ENCODE results near the gene MED25.

Gene MED25

DNA sequence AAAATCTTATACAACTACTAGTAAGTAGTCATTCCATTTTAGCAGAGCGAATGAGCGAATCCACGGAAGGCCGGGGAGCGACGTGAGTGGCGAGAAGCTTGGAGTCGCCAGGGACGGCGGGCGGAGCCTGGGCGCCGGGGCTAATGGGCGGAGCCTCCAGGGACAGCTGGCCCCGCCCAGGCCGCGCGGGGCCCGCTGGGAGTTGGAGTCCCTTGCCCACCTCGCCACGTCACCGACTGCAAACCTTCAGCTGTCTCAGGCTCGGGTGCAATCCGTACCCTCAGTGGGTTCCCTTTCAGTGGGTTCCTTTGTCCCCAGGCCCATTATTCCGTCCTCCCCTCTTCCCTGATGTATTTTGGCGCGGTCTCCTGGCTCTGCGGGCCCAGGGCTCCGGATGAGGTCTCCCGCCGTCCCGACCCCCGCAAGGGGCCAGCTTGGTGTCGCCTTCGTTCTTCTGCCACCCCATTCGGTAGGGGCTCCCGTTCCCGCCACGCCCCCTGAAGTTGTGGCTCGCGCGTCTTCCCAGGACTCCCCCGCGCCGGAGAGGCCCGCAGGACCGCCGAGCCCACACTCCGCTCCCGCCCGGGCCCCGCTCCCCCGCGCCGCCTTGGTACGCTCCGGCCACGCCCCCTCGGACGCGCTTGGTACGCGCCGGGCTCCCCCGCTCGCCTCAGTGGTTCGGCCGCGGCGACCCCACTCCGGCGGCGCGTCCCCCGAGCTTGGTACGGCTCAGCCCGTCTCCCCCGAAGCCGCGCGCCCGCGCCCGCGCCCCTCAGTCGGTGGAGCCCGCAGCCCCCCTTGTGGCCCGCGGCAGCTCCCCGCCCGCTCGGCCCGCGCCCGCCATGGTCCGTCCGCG, 32.6 kb downstream of the MED25 start, which contains the start of gene PTOV1:
TSS of gene PTOV1 (plus strand) at position 673 of the 856 bp plus-strand sequence.
- Histone ChIP-seq H3K4me3 (ENCODE audit: insufficient read depth, low read length, poor library complexity, severe bottlenecking) (peak within 1 kb of the TSS; percentile 45), H3K36me3 (ENCODE audit: low read length) (no peaks in the 10 kb centered on the region), H4K20me1 (ENCODE audit: low read depth, low read length) (0 out of 2 replicates have a peak, but pooled peaks cover 3% of the 10 kb centered on the region), H3K4me2 (ENCODE audit: low read depth, low read length, poor library complexity, severe bottlenecking) (peak within 1 kb of the TSS; percentile 57), H3K27ac (ENCODE audit: low read depth, low read length) (peak within 1 kb of the TSS; percentile 82), H2AFZ (ENCODE audit: low read depth, low read length, severe bottlenecking) (peak within 1 kb of the TSS; percentile 37), H3K79me2 (ENCODE audit: insufficient read depth, low read length) (peaks cover 7% of the 10 kb centered on the region; the same call in 1 of the 2 replicates), H3K9me3 (ENCODE audit: insufficient read depth, low read length) (no peaks in the 10 kb centered on the region), H3K9me2 (replicated peaks; ENCODE audit: insufficient read depth, low read length) (no peaks in the 10 kb centered on the region), H3F3A (ENCODE audit: insufficient read depth) (peaks cover 15% of the 10 kb centered on the region), H3K27me3 (ENCODE audit: low read length) (no peaks in the 10 kb centered on the region), H3K9ac (ENCODE audit: low read length) (peak within 1 kb of the TSS; percentile 48)
- no peak for TF ChIP-seq CTCF (IDR thresholded peaks at IDR 0.05; ENCODE audit: insufficient read depth, low read length, poor library complexity, severe bottlenecking)
- no peak for TF ChIP-seq EZH2phosphoT487 (conservative IDR thresholded peaks at IDR 0.05; ENCODE audit: low read length)

DNA sequence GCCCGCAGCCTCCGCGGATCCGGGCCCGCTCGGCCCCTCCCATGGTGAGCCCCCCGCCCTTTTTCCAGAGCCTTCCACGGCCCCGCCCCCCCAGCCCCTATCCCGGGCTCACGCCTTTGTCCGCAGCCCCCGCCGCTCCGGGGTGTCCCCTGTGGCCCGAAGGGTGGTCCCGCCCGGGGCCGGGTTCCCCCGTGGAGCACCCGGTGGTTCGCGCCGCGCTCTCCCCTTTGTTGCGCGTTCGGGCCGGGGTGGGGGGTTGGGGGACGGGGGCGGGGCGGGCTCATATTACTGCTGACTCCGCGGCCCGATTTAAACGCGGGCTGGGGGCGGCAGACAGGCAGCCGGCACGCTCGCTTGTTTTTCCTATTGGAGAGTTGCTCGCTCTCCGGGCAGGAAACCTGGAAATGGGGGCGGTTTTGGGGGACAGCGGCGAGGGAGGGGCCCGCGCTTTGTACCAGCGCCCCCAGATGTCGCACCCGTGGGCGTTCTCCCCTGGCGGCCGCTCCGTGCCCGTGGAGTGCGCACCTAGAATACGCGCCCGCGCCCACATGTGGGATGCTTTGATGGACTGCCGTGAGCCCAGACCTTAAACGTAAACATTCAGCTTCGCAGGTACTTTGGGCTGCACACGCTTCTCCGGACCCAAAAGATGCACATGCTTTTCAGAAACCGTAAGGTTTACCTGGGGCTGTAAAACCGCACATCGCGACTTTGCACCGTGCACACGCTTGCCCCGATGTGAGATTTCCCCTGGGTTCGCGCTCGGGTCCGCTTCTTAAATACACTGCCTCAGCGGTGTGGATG, 33.6 kb downstream of the MED25 start:
- Histone ChIP-seq H3K9me3 (ENCODE audit: insufficient read depth, low read length) (no peaks in the 10 kb centered on the region), H3K9me2 (replicated peaks; ENCODE audit: insufficient read depth, low read length) (no peaks in the 10 kb centered on the region), H3K9ac (ENCODE audit: low read length) (peak overlapping the region; percentile 48), H3K79me2 (ENCODE audit: insufficient read depth, low read length) (peaks cover 7% of the 10 kb centered on the region; the same call in 1 of the 2 replicates), H2AFZ (ENCODE audit: low read depth, low read length, severe bottlenecking) (no peak overlapping the region), H3K4me2 (ENCODE audit: low read depth, low read length, poor library complexity, severe bottlenecking) (peak overlapping the region; percentile 57), H3K36me3 (ENCODE audit: low read length) (no peaks in the 10 kb centered on the region), H4K20me1 (ENCODE audit: low read depth, low read length) (0 out of 2 replicates have a peak, but pooled peaks cover 3% of the 10 kb centered on the region), H3K4me3 (ENCODE audit: insufficient read depth, low read length, poor library complexity, severe bottlenecking) (peak overlapping the region; percentile 45), H3K27ac (ENCODE audit: low read depth, low read length) (peak overlapping the region; percentile 82; the same call in 1 of the 2 replicates), H3K27me3 (ENCODE audit: low read length) (no peaks in the 10 kb centered on the region), H3F3A (ENCODE audit: insufficient read depth) (peaks cover 15% of the 10 kb centered on the region)
- TF ChIP-seq CTCF (IDR thresholded peaks at IDR 0.05; ENCODE audit: insufficient read depth, low read length, poor library complexity, severe bottlenecking), result no peak
- no peak for TF ChIP-seq EZH2phosphoT487 (conservative IDR thresholded peaks at IDR 0.05; ENCODE audit: low read length)

- 0 out of 2 replicates have a peak, but pooled peaks cover 3% of the 10 kb centered on the region for H4K20me1 ChIP-seq (ENCODE audit: low read depth, low read length)
- TF ChIP-seq CTCF (IDR thresholded peaks at IDR 0.05; ENCODE audit: insufficient read depth, low read length, poor library complexity, severe bottlenecking) (no peak), EZH2phosphoT487 (conservative IDR thresholded peaks at IDR 0.05; ENCODE audit: low read length) (no peak)
- H3K27me3 ChIP-seq (ENCODE audit: low read length), result no peaks in the 10 kb centered on the region
- H3K4me3 ChIP-seq (ENCODE audit: insufficient read depth, low read length, poor library complexity, severe bottlenecking), result no peak overlapping the region
- H3K9me2 ChIP-seq (replicated peaks; ENCODE audit: insufficient read depth, low read length), result no peaks in the 10 kb centered on the region
- H3K9me3 ChIP-seq (ENCODE audit: insufficient read depth, low read length), result no peaks in the 10 kb centered on the region
- H3K9ac ChIP-seq (ENCODE audit: low read length), result peak overlapping the region; percentile 12; the same call in 1 of the 2 replicates
- H2AFZ ChIP-seq (ENCODE audit: low read depth, low read length, severe bottlenecking), result no peak overlapping the region
- no peak overlapping the region for H3K27ac ChIP-seq (ENCODE audit: low read depth, low read length)
- H3K36me3 ChIP-seq (ENCODE audit: low read length), result no peaks in the 10 kb centered on the region
- peak overlapping the region; percentile 57 for H3K4me2 ChIP-seq (ENCODE audit: low read depth, low read length, poor library complexity, severe bottlenecking)
- peaks cover 15% of the 10 kb centered on the region for H3F3A ChIP-seq (ENCODE audit: insufficient read depth)
- H3K79me2 ChIP-seq (ENCODE audit: insufficient read depth, low read length), result peaks cover 7% of the 10 kb centered on the region; the same call in 1 of the 2 replicates
Measured at GRCh38 chr19:49852631-49853126, 34.6 kb downstream of the MED25 start.
